Measurements from ENCODE around the gene CD6.

CD6 gene

GRCh38 chr11:60927061-60927592 lies 44.4 kb upstream of the CD6 start:
- H3K9me3 ChIP-seq (ENCODE audit: control insufficient read depth in 2 of 2, low read length in 2 of 2) = no peaks in the 10 kb centered on the region
- peaks cover 0 to 4% of the 10 kb centered on the region in 2 donors for H3K27me3 ChIP-seq (ENCODE audit: control insufficient read depth in 2 of 2, insufficient read depth in 2 of 2, low read length in 2 of 2)
- H3K36me3 ChIP-seq (ENCODE audit: control insufficient read depth in 2 of 2, insufficient read depth in 2 of 2, low read length in 2 of 2) = peaks cover 2 to 4% of the 10 kb centered on the region in 2 donors
- no peak overlapping the region for H3K9ac ChIP-seq (ENCODE audit: low read depth in 1 of 2, low read length in 2 of 2)
- no peak overlapping the region for H3K27ac ChIP-seq (ENCODE audit: low read depth in 2 of 2, low read length in 2 of 2)
- H3K4me3 ChIP-seq (ENCODE audit: low read length in 2 of 2) = no peak overlapping the region
- H3K4me1 ChIP-seq (ENCODE audit: control insufficient read depth in 2 of 2, insufficient read depth in 2 of 2, low read length in 2 of 2) = peaks cover 12% of the 10 kb centered on the region in 2 donors

GRCh38 chr11:60927600-60927999 lies 43.9 kb upstream of the CD6 start:
- H3K9ac ChIP-seq (ENCODE audit: low read depth in 1 of 2, low read length in 2 of 2) = no peak overlapping the region
- peaks cover 12% of the 10 kb centered on the region in 2 donors for H3K4me1 ChIP-seq (ENCODE audit: control insufficient read depth in 2 of 2, insufficient read depth in 2 of 2, low read length in 2 of 2)
- no peak overlapping the region for H3K4me3 ChIP-seq (ENCODE audit: low read length in 2 of 2)
- H3K9me3 ChIP-seq (ENCODE audit: control insufficient read depth in 2 of 2, low read length in 2 of 2) = no peaks in the 10 kb centered on the region
- H3K27ac ChIP-seq (ENCODE audit: low read depth in 2 of 2, low read length in 2 of 2) = no peak overlapping the region
- peaks cover 0 to 4% of the 10 kb centered on the region in 2 donors for H3K27me3 ChIP-seq (ENCODE audit: control insufficient read depth in 2 of 2, insufficient read depth in 2 of 2, low read length in 2 of 2)
- H3K36me3 ChIP-seq (ENCODE audit: control insufficient read depth in 2 of 2, insufficient read depth in 2 of 2, low read length in 2 of 2) = no peaks in the 10 kb centered on the region

- Histone ChIP-seq H3K36me3 (ENCODE audit: control insufficient read depth in 2 of 2, insufficient read depth in 2 of 2, low read length in 2 of 2) (no peaks in the 10 kb centered on the region), H3K27me3 (ENCODE audit: control insufficient read depth in 2 of 2, insufficient read depth in 2 of 2, low read length in 2 of 2) (peaks cover 0 to 4% of the 10 kb centered on the region in 2 donors), H3K9ac (ENCODE audit: low read depth in 1 of 2, low read length in 2 of 2) (no peak overlapping the region), H3K4me1 (ENCODE audit: control insufficient read depth in 2 of 2, insufficient read depth in 2 of 2, low read length in 2 of 2) (peaks cover 12 to 15% of the 10 kb centered on the region in 2 donors), H3K27ac (ENCODE audit: low read depth in 2 of 2, low read length in 2 of 2) (no peak overlapping the region), H3K9me3 (ENCODE audit: control insufficient read depth in 2 of 2, low read length in 2 of 2) (no peaks in the 10 kb centered on the region), H3K4me3 (ENCODE audit: low read length in 2 of 2) (no peak overlapping the region)
These were observed 42.9 kb upstream of the CD6 start for GRCh38 chr11:60928563-60929001.

- no peak overlapping the region for H3K4me3 ChIP-seq (ENCODE audit: low read length in 2 of 2)
- H3K27me3 ChIP-seq (ENCODE audit: control insufficient read depth in 2 of 2, insufficient read depth in 2 of 2, low read length in 2 of 2) = peaks cover 0 to 4% of the 10 kb centered on the region in 2 donors
- no peak overlapping the region for H3K27ac ChIP-seq (ENCODE audit: low read depth in 2 of 2, low read length in 2 of 2)
- H3K4me1 ChIP-seq (ENCODE audit: control insufficient read depth in 2 of 2, insufficient read depth in 2 of 2, low read length in 2 of 2) = peaks cover 6 to 7% of the 10 kb centered on the region in 2 donors
- H3K9ac ChIP-seq (ENCODE audit: low read depth in 1 of 2, low read length in 2 of 2) = no peak overlapping the region
- H3K9me3 ChIP-seq (ENCODE audit: control insufficient read depth in 2 of 2, low read length in 2 of 2) = no peaks in the 10 kb centered on the region
- no peaks in the 10 kb centered on the region for H3K36me3 ChIP-seq (ENCODE audit: control insufficient read depth in 2 of 2, insufficient read depth in 2 of 2, low read length in 2 of 2)
These were observed 41.7 kb upstream of the CD6 start for GRCh38 chr11:60929764-60930163.

- no peak overlapping the region for H3K27ac ChIP-seq (ENCODE audit: low read depth in 2 of 2, low read length in 2 of 2)
- no peaks in the 10 kb centered on the region for H3K27me3 ChIP-seq (ENCODE audit: control insufficient read depth in 2 of 2, insufficient read depth in 2 of 2, low read length in 2 of 2)
- no peak overlapping the region for H3K9ac ChIP-seq (ENCODE audit: low read depth in 1 of 2, low read length in 2 of 2)
- no peaks in the 10 kb centered on the region for H3K36me3 ChIP-seq (ENCODE audit: control insufficient read depth in 2 of 2, insufficient read depth in 2 of 2, low read length in 2 of 2)
- no peaks in the 10 kb centered on the region for H3K9me3 ChIP-seq (ENCODE audit: control insufficient read depth in 2 of 2, low read length in 2 of 2)
- no peak overlapping the region for H3K4me3 ChIP-seq (ENCODE audit: low read length in 2 of 2)
- H3K4me1 ChIP-seq (ENCODE audit: control insufficient read depth in 2 of 2, insufficient read depth in 2 of 2, low read length in 2 of 2) = peaks cover 0 to 3% of the 10 kb centered on the region in 2 donors
These were observed 41.1 kb upstream of the CD6 start for GRCh38 chr11:60930394-60930793.

- no peaks in the 10 kb centered on the region for H3K36me3 ChIP-seq (ENCODE audit: control insufficient read depth in 2 of 2, insufficient read depth in 2 of 2, low read length in 2 of 2)
- no peaks in the 10 kb centered on the region for H3K9me3 ChIP-seq (ENCODE audit: control insufficient read depth in 2 of 2, low read length in 2 of 2)
- H3K27ac ChIP-seq (ENCODE audit: low read depth in 2 of 2, low read length in 2 of 2) = no peak overlapping the region
- no peak overlapping the region for H3K9ac ChIP-seq (ENCODE audit: low read depth in 1 of 2, low read length in 2 of 2)
- no peak overlapping the region for H3K4me3 ChIP-seq (ENCODE audit: low read length in 2 of 2)
- H3K4me1 ChIP-seq (ENCODE audit: control insufficient read depth in 2 of 2, insufficient read depth in 2 of 2, low read length in 2 of 2) = peaks cover 0 to 3% of the 10 kb centered on the region in 2 donors
- H3K27me3 ChIP-seq (ENCODE audit: control insufficient read depth in 2 of 2, insufficient read depth in 2 of 2, low read length in 2 of 2) = no peaks in the 10 kb centered on the region
These were observed 39.6 kb upstream of the CD6 start for GRCh38 chr11:60931917-60932316.

GRCh38 chr11:60932605-60933356 lies 38.7 kb upstream of the CD6 start:
- Histone ChIP-seq H3K27me3 (ENCODE audit: control insufficient read depth in 2 of 2, insufficient read depth in 2 of 2, low read length in 2 of 2) (no peaks in the 10 kb centered on the region), H3K4me3 (ENCODE audit: low read length in 2 of 2) (no peak overlapping the region), H3K4me1 (ENCODE audit: control insufficient read depth in 2 of 2, insufficient read depth in 2 of 2, low read length in 2 of 2) (peaks cover 0 to 3% of the 10 kb centered on the region in 2 donors), H3K9me3 (ENCODE audit: control insufficient read depth in 2 of 2, low read length in 2 of 2) (no peaks in the 10 kb centered on the region), H3K27ac (ENCODE audit: low read depth in 2 of 2, low read length in 2 of 2) (no peak overlapping the region), H3K9ac (ENCODE audit: low read depth in 1 of 2, low read length in 2 of 2) (no peak overlapping the region), H3K36me3 (ENCODE audit: control insufficient read depth in 2 of 2, insufficient read depth in 2 of 2, low read length in 2 of 2) (no peaks in the 10 kb centered on the region)

- Histone ChIP-seq H3K27me3 (ENCODE audit: control insufficient read depth in 2 of 2, insufficient read depth in 2 of 2, low read length in 2 of 2) (no peaks in the 10 kb centered on the region), H3K36me3 (ENCODE audit: control insufficient read depth in 2 of 2, insufficient read depth in 2 of 2, low read length in 2 of 2) (no peaks in the 10 kb centered on the region), H3K4me3 (ENCODE audit: low read length in 2 of 2) (no peak overlapping the region), H3K4me1 (ENCODE audit: control insufficient read depth in 2 of 2, insufficient read depth in 2 of 2, low read length in 2 of 2) (peaks cover 0 to 3% of the 10 kb centered on the region in 2 donors), H3K27ac (ENCODE audit: low read depth in 2 of 2, low read length in 2 of 2) (no peak overlapping the region), H3K9me3 (ENCODE audit: control insufficient read depth in 2 of 2, low read length in 2 of 2) (no peaks in the 10 kb centered on the region), H3K9ac (ENCODE audit: low read depth in 1 of 2, low read length in 2 of 2) (no peak overlapping the region)
These were observed 37.9 kb upstream of the CD6 start for GRCh38 chr11:60933416-60934123.

- Histone ChIP-seq H3K9ac (ENCODE audit: low read depth in 1 of 2, low read length in 2 of 2) (no peak overlapping the region), H3K4me3 (ENCODE audit: low read length in 2 of 2) (no peak overlapping the region), H3K27ac (ENCODE audit: low read depth in 2 of 2, low read length in 2 of 2) (no peak overlapping the region)
These were observed 37.2 kb upstream of the CD6 start for GRCh38 chr11:60934124-60934789.

More at GRCh38 chr11:60934124-60934789, 37.2 kb upstream of the CD6 start:
- H3K9me3 ChIP-seq (ENCODE audit: control insufficient read depth in 2 of 2, low read length in 2 of 2) = no peaks in the 10 kb centered on the region
- H3K27me3 ChIP-seq (ENCODE audit: control insufficient read depth in 2 of 2, insufficient read depth in 2 of 2, low read length in 2 of 2) = no peaks in the 10 kb centered on the region
- H3K36me3 ChIP-seq (ENCODE audit: control insufficient read depth in 2 of 2, insufficient read depth in 2 of 2, low read length in 2 of 2) = peaks cover 0 to 2% of the 10 kb centered on the region in 2 donors
- H3K4me1 ChIP-seq (ENCODE audit: control insufficient read depth in 2 of 2, insufficient read depth in 2 of 2, low read length in 2 of 2) = peaks cover 0 to 3% of the 10 kb centered on the region in 2 donors

All from mucosa of rectum (tissue), 2 donors.